COR-L47 (cell line): ENCODE results near the gene EEF2K.
"Not testable (repeated sequence)": the region's sequence is repeated elsewhere in the genome, so short reads cannot be mapped to it uniquely, and the experiment has no call there.

ENCODE experiments used
- DNase-seq: peaks from one replicate; lab custom pipeline; 2025; lab: John Stamatoyannopoulos, UW

The EEF2K gene

GRCh38 chr16:22296225-22297113 is 90.4 kb downstream of the EEF2K start:
- DNase-seq: no peak

DNA sequence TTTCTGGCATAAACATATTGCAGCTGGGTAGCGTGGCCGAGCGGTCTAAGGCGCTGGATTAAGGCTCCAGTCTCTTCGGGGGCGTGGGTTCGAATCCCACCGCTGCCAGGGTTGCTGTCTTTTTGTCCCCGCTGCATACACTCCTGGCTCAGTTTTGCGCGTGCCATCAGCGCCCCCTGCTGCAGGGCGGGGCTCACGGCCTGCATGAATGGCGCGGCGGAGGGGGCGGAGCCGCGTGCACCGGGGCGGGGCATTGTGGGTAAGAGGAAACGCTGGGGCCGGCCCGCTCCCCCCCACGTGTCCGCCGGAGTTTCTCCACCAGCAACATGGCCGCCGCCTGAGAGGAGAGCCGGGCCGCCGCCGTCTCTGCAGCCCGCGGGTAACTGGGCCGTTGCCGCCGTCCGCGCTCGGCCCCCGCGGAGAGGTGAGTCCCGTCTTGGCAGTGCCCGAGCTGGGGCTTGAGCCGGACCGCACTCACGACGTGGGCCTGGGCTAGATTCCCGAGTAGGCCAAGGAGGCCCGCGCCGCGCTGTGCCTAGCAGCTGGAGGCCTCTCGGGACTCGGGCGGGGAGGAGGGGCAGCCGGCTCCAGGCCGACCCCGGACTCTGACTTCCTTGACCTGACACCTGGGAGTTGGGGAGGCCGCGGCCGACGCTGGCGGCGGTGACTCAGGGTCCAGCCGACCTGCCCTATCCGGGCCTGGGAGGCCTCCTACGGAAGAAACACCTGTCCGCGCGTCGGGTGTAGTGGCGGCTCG is 91.2 kb downstream of the EEF2K start, which contains the start of gene POLR3E:
Gene POLR3E (plus strand): TSS at position 296 of the 757 bp plus-strand sequence. CDS start 5,560 bp downstream, outside the sequence.
- DNase-seq: peak; percentile 94

- DNase-seq: peak; percentile 92
These were observed 92.0 kb downstream of the EEF2K start for GRCh38 chr16:22297871-22298733.

GRCh38 chr16:22299036-22299435 is 93.0 kb downstream of the EEF2K start:
- DNase-seq: no peak

DNA sequence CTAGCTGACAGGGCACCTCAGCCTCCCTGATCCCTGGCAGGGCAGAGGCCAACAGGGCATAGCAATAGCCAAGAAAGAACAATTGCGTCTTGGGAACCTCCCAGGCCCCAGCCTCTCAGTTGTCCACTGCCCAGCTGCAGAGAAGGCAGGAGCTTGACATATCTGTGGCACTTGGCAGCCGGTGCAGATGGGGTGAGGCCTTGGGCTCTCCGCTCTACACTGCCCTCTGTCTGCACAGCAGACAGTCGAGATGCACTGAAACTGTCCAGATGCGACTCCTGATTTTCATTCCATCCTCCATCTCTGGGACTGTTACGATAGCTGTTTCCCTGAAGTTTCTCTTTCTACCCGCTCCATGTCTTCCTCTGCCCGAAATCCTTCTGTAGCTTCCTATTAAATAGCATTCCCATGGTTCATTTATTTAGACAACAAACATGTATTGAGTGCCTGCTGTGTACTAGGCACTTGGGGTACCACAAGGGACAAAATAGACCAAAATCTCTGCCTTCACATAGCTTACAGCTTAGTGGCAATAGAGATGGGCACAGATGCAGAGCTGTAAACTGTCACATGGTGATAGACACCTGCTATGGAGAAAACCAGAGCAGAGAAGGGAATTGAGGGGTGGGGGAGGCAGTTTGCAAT is 94.5 kb downstream of the EEF2K start:
- DNase-seq: peak; percentile 19

DNA sequence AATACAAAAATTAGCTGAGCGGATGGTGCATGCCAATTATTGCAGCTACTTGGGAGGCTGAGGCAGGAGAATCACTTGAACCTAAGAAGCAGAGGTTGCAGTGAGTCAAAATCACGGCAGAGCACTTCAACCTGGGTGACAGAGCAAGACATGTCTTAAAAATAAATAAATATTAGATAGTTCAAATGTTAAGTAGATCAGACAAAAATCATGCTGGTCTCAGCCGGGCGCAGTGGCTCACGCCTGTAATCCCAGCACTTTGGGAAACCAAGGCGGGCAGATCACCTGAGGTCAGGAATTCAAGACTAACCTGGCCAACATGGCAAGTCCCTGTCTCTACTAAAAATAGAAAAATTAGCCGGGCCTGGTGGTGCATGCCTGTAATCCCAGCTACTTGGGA is 95.3 kb downstream of the EEF2K start:
- DNase-seq: not testable (repeated sequence)

DNA sequence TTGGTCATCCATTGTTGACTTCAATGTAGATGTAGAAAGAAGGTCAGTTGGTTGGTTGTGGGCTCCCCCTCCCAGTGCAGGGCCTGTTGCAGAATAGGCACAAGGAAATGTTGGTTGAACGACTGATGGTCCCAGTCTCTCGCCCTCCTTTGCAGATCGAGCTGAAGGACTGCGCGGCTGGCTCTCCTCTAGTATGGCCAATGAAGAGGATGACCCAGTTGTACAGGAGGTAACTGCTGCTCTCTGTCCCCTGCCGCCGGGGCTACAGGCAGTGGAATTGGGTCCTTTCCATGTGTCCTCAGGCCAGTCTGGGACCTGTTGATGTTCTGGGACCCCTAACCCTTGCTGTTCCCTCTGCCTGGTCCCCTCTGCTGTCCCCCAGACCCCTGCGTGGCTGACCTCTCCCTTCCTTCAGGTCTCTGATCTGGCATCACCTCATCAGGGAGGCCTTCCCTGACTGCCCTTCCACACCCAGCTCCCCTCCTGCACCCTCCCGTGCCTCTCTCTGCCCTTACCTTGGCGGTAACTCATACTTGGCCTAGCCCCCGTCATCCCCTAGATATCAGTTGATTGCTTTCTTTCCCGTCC is 96.8 kb downstream of the EEF2K start:
- DNase-seq: no peak

DNA sequence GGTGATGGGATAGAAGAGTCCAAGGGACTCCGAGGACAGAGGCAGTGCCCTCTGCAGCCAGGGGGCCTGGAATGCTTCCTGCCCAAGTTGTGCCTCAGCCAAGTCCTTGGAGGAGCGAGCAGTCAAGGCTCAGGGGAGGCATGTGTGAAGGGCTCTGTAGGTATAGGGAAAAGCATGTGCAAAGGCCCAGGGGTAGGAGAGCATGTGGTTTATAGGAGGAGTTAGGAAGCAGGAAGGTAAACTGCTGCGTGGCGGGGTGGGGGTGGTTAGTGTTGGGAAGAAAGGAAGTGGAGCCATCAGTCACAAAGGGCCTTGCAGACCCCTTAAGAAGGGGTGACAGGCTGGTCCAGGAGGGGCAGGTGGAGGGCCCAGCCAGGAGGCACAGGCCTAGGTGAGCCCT is 98.3 kb downstream of the EEF2K start:
- no peak for DNase-seq

GRCh38 chr16:22306788-22307187 is 100.7 kb downstream of the EEF2K start:
- DNase-seq: no peak

GRCh38 chr16:22307838-22308237 is 101.8 kb downstream of the EEF2K start:
- DNase-seq: no peak

GRCh38 chr16:22308824-22309520 is 102.9 kb downstream of the EEF2K start:
- no peak for DNase-seq

DNA sequence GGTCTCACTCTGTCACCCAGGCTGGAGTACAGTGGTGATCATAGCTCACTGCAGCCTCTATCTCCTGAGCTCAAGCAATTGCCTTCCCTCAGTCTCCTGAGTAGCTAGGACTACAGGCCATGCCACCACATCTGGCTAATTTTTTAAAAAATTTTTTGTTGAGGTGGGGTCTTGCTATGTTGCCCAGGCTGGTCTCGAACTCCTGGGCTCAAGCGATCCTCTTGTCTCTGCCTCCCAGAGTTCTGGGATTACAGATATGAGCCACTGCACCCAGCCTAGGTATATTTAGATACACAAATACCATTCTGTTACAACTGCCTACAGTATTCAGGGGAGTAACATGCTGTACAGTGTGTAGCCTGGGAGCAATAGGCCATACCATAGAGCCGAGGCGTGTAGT is 105.4 kb downstream of the EEF2K start:
- no peak for DNase-seq

DNA sequence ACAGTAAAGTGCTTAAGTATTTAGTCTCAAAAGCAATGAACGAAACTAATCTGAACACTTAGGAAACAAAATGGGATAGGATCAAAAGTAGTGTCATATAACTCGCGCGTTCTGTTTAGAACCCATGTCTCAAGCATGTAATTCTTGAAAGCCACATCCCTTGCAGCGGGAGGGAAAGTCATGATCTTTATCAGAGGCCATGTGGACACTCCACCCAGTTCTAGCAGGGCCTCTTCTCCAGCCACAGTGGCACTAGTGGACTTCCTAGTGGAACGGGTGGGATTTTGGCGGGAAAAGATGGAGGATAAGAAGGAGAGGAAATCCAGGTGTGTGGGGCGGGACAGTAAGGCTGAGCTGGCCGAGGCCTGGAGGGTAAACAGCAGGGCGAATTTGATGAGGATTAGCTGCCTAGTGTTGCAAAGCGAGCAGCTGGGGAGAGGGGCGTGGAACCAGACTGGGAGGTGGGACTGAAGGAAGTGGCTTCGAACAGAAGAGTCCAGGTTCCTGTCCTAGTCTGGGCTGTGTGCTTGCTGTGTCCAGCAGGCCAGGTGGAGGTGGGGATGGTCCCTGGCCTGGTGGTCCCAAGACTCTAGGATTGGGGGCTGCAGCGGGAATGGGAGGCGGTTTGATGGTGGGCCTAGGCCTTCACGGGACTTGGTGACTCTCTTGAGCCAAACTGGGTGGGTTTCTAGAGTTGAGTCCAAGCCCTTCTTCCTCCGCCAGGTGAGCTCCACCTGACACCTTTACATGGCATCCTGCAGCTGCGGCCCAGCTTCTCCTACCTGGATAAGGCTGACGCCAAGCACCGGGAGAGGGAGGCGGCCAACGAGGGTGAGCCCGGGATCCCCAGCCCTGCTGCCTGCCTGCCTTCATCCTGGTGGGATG is 107.1 kb downstream of the EEF2K start:
- no peak for DNase-seq

- DNase-seq: no peak
These were observed 107.9 kb downstream of the EEF2K start for GRCh38 chr16:22313876-22314470.

DNA sequence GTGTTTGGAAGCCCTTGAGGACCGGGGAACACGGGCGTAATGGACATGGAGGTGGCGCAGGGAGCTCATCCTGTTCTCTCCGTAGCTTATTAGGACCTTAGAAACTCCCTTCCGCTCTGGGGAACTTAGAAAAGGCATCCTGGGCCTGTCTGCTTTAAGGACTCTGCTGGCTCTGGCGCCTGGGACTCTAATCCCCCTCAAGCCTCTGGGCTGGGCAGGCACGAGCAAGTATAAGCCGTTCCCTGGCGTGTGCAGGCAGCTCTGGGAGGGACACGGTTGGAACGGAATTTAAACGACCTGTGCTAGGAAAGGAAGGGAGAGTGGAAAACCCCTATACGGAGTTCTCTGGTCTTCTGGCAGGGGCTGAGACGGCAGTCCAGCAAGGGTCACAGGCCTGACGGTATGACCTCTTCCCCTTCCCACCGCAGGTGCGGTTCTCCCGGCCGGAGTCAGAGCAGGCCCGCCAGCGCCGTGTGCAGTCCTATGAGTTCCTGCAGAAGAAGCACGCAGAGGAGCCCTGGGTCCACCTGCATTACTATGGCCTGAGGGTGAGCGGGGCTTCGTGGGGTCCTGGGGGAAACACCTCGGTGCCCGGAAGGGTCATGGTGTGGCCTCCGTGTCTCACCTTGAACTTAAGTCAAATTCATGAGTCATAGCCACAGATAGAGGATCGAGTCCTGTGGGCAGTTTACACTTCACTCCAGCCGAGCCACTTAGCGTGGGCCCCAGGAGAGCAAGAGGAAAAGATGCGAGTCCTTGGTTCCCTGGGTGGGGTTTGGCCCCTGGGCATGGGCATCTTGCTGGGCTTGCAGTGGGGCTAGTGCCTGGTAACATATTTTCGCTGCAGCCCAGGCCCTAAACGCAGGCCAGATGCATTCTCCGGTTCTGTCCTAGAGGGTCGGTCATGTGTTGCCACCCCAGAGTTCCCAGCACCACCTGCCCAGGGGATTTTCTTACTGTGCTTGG is 108.9 kb downstream of the EEF2K start:
- DNase-seq: no peak

GRCh38 chr16:22315979-22316378 is 109.9 kb downstream of the EEF2K start:
- no peak for DNase-seq

GRCh38 chr16:22316411-22316811 is 110.3 kb downstream of the EEF2K start:
- peak; percentile 13 for DNase-seq

GRCh38 chr16:22317001-22317530 is 111.0 kb downstream of the EEF2K start:
- no peak for DNase-seq
